LNCAP (cell line): ENCODE measurements around the gene SERINC5.

Experiments used
- TF ChIP-seq, protein P1 (sequence below): fragments of 450-650 bp; IDR thresholded peaks from 2 replicates; pipeline ENCODE4 v1.5.1; 2017; ENCODE audit warnings: mild to moderate bottlenecking

The SERINC5 gene

GRCh38 chr5:80198920-80199319, 56.9 kb downstream of the SERINC5 start:
- TF ChIP-seq, protein P1, sequence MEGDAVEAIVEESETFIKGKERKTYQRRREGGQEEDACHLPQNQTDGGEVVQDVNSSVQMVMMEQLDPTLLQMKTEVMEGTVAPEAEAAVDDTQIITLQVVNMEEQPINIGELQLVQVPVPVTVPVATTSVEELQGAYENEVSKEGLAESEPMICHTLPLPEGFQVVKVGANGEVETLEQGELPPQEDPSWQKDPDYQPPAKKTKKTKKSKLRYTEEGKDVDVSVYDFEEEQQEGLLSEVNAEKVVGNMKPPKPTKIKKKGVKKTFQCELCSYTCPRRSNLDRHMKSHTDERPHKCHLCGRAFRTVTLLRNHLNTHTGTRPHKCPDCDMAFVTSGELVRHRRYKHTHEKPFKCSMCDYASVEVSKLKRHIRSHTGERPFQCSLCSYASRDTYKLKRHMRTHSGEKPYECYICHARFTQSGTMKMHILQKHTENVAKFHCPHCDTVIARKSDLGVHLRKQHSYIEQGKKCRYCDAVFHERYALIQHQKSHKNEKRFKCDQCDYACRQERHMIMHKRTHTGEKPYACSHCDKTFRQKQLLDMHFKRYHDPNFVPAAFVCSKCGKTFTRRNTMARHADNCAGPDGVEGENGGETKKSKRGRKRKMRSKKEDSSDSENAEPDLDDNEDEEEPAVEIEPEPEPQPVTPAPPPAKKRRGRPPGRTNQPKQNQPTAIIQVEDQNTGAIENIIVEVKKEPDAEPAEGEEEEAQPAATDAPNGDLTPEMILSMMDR = no peak

- TF ChIP-seq, protein P1 = no peak
Measured at GRCh38 chr5:80198399-80198798, 57.4 kb downstream of the SERINC5 start.

- TF ChIP-seq, protein P1 = no peak
Measured at GRCh38 chr5:80195837-80196400, 59.9 kb downstream of the SERINC5 start.

- TF ChIP-seq, protein P1 = no peak
Measured at GRCh38 chr5:80194468-80194867, 61.4 kb downstream of the SERINC5 start.

- TF ChIP-seq, protein P1 = no peak
Measured at GRCh38 chr5:80193401-80193800, 62.4 kb downstream of the SERINC5 start.

GRCh38 chr5:80192507-80193241, 63.2 kb downstream of the SERINC5 start:
- TF ChIP-seq, protein P1 = no peak

DNA sequence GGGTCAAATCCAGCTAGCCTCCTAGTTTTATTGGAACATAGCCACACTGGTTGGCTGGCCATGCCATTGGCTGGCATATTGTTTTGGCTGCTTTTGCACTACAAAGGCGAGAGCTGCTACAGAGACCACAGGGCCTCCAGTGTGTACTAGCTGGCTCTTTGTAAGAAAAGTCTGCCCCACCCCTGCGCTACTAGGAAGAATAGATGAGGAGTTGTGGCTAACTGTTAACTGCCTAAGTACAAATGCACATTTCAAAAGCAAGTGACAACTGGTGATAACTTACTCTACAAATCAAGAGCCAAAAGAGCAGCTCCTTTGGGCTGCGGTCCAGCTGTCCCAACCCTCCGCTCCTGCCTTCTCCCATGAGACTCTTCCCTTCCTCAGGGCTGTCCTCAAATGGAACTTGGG, 63.9 kb downstream of the SERINC5 start:
- TF ChIP-seq, protein P1 = no peak
